HepG2 (cell line): ENCODE results near the gene ST14. TPM values are rescaled to one million over a fixed set of nuclear protein-coding genes. Genes with fewer than 3 reads are reported as not detected.
A peak's percentile ranks its signal among the peaks of the same experiment; 100 is the strongest.

ENCODE experiments used
- ATF2 ChIP-seq: sonication (generic); formaldehyde crosslinking; IDR thresholded peaks from 2 replicates; pipeline ENCODE4 v1.4.0; 2020; ENCODE audit warnings: missing genetic modification reagents
- GATAD1 ChIP-seq: IDR thresholded peaks from 2 replicates; pipeline ENCODE4 v1.6.1; 2016; ENCODE audit warnings: missing genetic modification reagents, missing compliant biosample characterization
- GPN1 ChIP-seq: sonication (generic); formaldehyde crosslinking; IDR thresholded peaks from 2 replicates; pipeline ENCODE4 v1.5.1; 2020; ENCODE audit warnings: missing genetic modification reagents, borderline replicate concordance
- HOXA3 ChIP-seq: sonication (generic); formaldehyde crosslinking; IDR thresholded peaks from 2 replicates; pipeline ENCODE4 v1.5.0; 2020; ENCODE audit warnings: missing genetic modification reagents
- KLF6 ChIP-seq: IDR thresholded peaks from 2 replicates; pipeline ENCODE4 v1.8.0; 2016; ENCODE audit warnings: missing biosample characterization, missing genetic modification reagents
- KMT2A ChIP-seq: sonication (generic); formaldehyde crosslinking; IDR thresholded peaks from 2 replicates; pipeline ENCODE4 v1.4.0; 2020; ENCODE audit warnings: missing genetic modification reagents
- NKX3-1 ChIP-seq: sonication (generic); formaldehyde crosslinking; IDR thresholded peaks from 2 replicates; pipeline ENCODE4 v1.5.0; 2020; ENCODE audit warnings: missing genetic modification reagents
- PCBP2 ChIP-seq: fragments of 200-400 bp; formaldehyde crosslinking; optimal IDR thresholded peaks from 2 replicates; pipeline ENCODE3; 2018; ENCODE audit warnings: low read length, low read depth; ENCODE audit not compliant: poor library complexity, severe bottlenecking
- RORA ChIP-seq: sonication (generic); formaldehyde crosslinking; IDR thresholded peaks from 2 replicates; pipeline ENCODE4 v1.5.0; 2020; ENCODE audit warnings: mild to moderate bottlenecking, missing genetic modification reagents, moderate library complexity
- SALL1 ChIP-seq: sonication (generic); formaldehyde crosslinking; IDR thresholded peaks from 2 replicates; pipeline ENCODE4 v1.8.0; 2022; ENCODE audit warnings: mild to moderate bottlenecking, missing genetic modification reagents
- TAF15 ChIP-seq: fragments of 200-400 bp; formaldehyde crosslinking; IDR thresholded peaks from one replicate; pipeline ENCODE4 v1.6.1; 2018; ENCODE audit warnings: mild to moderate bottlenecking, low read depth, low read length; ENCODE audit not compliant: poor library complexity, severe bottlenecking
- TBX2 ChIP-seq: sonication (generic); formaldehyde crosslinking; IDR thresholded peaks from 2 replicates; pipeline ENCODE4 v1.5.0; 2020; ENCODE audit warnings: missing genetic modification reagents, mild to moderate bottlenecking, borderline replicate concordance
- ZBTB33 ChIP-seq: sonication (generic); formaldehyde crosslinking; IDR thresholded peaks from 2 replicates; pipeline ENCODE4 v1.4.0; 2020; ENCODE audit warnings: missing genetic modification reagents
- ZNF142 ChIP-seq: sonication (generic); formaldehyde crosslinking; IDR thresholded peaks from 2 replicates; pipeline ENCODE4 v1.4.0; 2020; ENCODE audit warnings: missing genetic modification reagents
- ZNF430 ChIP-seq: sonication (generic); formaldehyde crosslinking; IDR thresholded peaks from 2 replicates; pipeline ENCODE4 v1.9.0; 2021; ENCODE audit warnings: mild to moderate bottlenecking, missing genetic modification reagents
- ZNF496 ChIP-seq: sonication (generic); formaldehyde crosslinking; IDR thresholded peaks from 2 replicates; pipeline ENCODE4 v1.8.1; 2023; ENCODE audit warnings: mild to moderate bottlenecking, moderate library complexity, missing genetic modification reagents; ENCODE audit not compliant: insufficient replicate concordance
- ZNF546 ChIP-seq: sonication (generic); formaldehyde crosslinking; conservative IDR thresholded peaks from 2 replicates; pipeline ENCODE4 v1.8.1; 2023; ENCODE audit warnings: mild to moderate bottlenecking, missing genetic modification reagents
- ZNF549 ChIP-seq: sonication (generic); formaldehyde crosslinking; IDR thresholded peaks from 2 replicates; pipeline ENCODE4 v1.5.0; 2020; ENCODE audit warnings: missing genetic modification reagents
- ZNF572 ChIP-seq: sonication (generic); formaldehyde crosslinking; IDR thresholded peaks from 2 replicates; pipeline ENCODE4 v1.5.1; 2020; ENCODE audit warnings: mild to moderate bottlenecking, missing genetic modification reagents
- ZNF577 ChIP-seq: sonication (generic); formaldehyde crosslinking; IDR thresholded peaks from 2 replicates; pipeline ENCODE4 v1.4.0; 2020; ENCODE audit warnings: mild to moderate bottlenecking, low read depth, missing genetic modification reagents, borderline replicate concordance
- ZNF616 ChIP-seq: sonication (generic); formaldehyde crosslinking; IDR thresholded peaks from 2 replicates; pipeline ENCODE4 v1.5.0; 2020; ENCODE audit warnings: low read depth, mild to moderate bottlenecking, missing genetic modification reagents
- ZNF703 ChIP-seq: sonication (generic); formaldehyde crosslinking; IDR thresholded peaks from 2 replicates; pipeline ENCODE4 v1.5.1; 2020; ENCODE audit warnings: missing genetic modification reagents, mild to moderate bottlenecking, moderate library complexity, borderline replicate concordance
- ZZZ3 ChIP-seq: sonication (generic); formaldehyde crosslinking; IDR thresholded peaks from 2 replicates; pipeline ENCODE4 v1.4.0; 2020; ENCODE audit warnings: missing genetic modification reagents, mild to moderate bottlenecking, borderline replicate concordance
- polyA plus RNA-seq, 8 experiments: library from polyadenylated mRNA; depleted of rRNA in 3 of 8; stranded (reverse) in 7 of 8; unstranded in 1 of 8; fragments of >200 nt; fragmentation: Illumina TruSeq in 4 of 8; extraction: Trizol in 4 of 8; gene quantifications; 2 replicates each; pipeline versions ENCODE4 v1.2.1 to v1.2.3, GENCODE V29; 2011 to 2016; ENCODE audit warnings: low read depth in 4 of 8, missing spikeins in 1 of 8, mixed read lengths in 1 of 8; ENCODE audit not compliant: insufficient read depth in 1 of 8
- total RNA-seq, 5 experiments: library from RNA; depleted of rRNA; stranded (reverse); fragments of >200 nt; fragmentation: Illumina TruSeq; extraction: Trizol; gene quantifications; 2 replicates each; pipeline ENCODE4 v1.2.3, GENCODE V29; 2016; ENCODE audit warnings: low read depth in 1 of 5

The ST14 gene
- total and polyA plus RNA-seq, 2 of the 13 experiments (the other 11 are each of a cell fraction or from before 2014, with no cell fraction given): 0.88 to 1.4 TPM

- TF ChIP-seq ZNF496 (CRISPR knock-in tag) (no peak), ZNF703 (CRISPR knock-in tag) (no peak), ZZZ3 (CRISPR knock-in tag) (no peak), ZNF577 (CRISPR knock-in tag) (no peak), ZNF572 (CRISPR knock-in tag) (no peak), ZNF616 (CRISPR knock-in tag) (no peak), ZNF549 (CRISPR knock-in tag) (no peak), ZNF430 (CRISPR knock-in tag) (peak; percentile 77; the same call in 1 of the 2 replicates), KMT2A (CRISPR knock-in tag) (peak; percentile 69; the same call in 1 of the 2 replicates), ZNF142 (CRISPR knock-in tag) (no peak), HOXA3 (CRISPR knock-in tag) (peak; percentile 72; the same call in 1 of the 2 replicates), SALL1 (CRISPR knock-in tag) (peak; percentile 84), RORA (CRISPR knock-in tag) (no peak), ZBTB33 (CRISPR knock-in tag) (peak; percentile 55; the same call in 1 of the 2 replicates), TBX2 (peak; percentile 74; the same call in 1 of the 2 replicates), KLF6 (CRISPR knock-in tag) (0 out of 2 replicates have a peak, but pooled peaks have one; percentile 41), ZNF546 (no peak), NKX3-1 (CRISPR knock-in tag) (no peak), GATAD1 (CRISPR knock-in tag) (peak; percentile 72), TAF15 (no peak), ATF2 (CRISPR knock-in tag) (peak; percentile 71), PCBP2 (no peak), GPN1 (CRISPR knock-in tag) (no peak)
These were observed 35.5 kb upstream of the ST14 start (continued) for GRCh38 chr11:130124096-130124495.
